HEK293 (cell line): ENCODE data around the gene ATP13A2.

Experiments used
- CTCF ChIA-PET: fragments of 350-600 bp; formaldehyde crosslinking; extraction: SDS; loops from one replicate; lab custom pipeline; 2021; ENCODE audit warnings: antibody characterized with exemption; lab: Yijun Ruan, JAX
- POLR2A ChIA-PET: fragments of 300-600 bp; formaldehyde crosslinking; extraction: SDS; loops from one replicate; lab custom pipeline; 2020; ENCODE audit warnings: antibody characterized with exemption, inconsistent platforms; lab: Yijun Ruan, JAX
- H3K27ac ChIP-seq: fragments of 200-500 bp; sonication (Bioruptor generic); 2 replicates; pipeline ENCODE4 v1.5.1; 2014; ENCODE audit warnings: low read depth, low read length, control low read depth, inconsistent platforms; ENCODE audit errors: extremely low read depth
- H3K36me3 ChIP-seq, 2 experiments: fragments of 200-500 bp in 1 of 2; sonication (Bioruptor generic) in 1 of 2; 1 replicate in 1 of 2; 2 replicates in 1 of 2; pipeline ENCODE4 v1.5.1; 2014 to 2017; ENCODE audit warnings: inconsistent platforms in 2 of 2, low read length in 2 of 2; ENCODE audit not compliant: control insufficient read depth in 2 of 2, insufficient read depth in 1 of 2
- H3K4me1 ChIP-seq: fragments of 200-500 bp; sonication (Bioruptor generic); 2 replicates; pipeline ENCODE4 v1.5.1; 2014; ENCODE audit warnings: mild to moderate bottlenecking, low read length, inconsistent platforms; ENCODE audit not compliant: control insufficient read depth, insufficient read depth
- H3K4me3 ChIP-seq: 2 replicates; pipeline ENCODE4 v1.5.1; 2011; ENCODE audit warnings: low read depth, mild to moderate bottlenecking, control low read depth, low read length, moderate library complexity
- H3K9me3 ChIP-seq: fragments of 200-500 bp; sonication (Bioruptor generic); 2 replicates; pipeline ENCODE4 v1.5.1; 2014; ENCODE audit warnings: low read depth, low read length, inconsistent platforms; ENCODE audit not compliant: control insufficient read depth, insufficient read depth
- GLIS1 ChIP-seq: fragments of 450-650 bp; formaldehyde crosslinking; IDR thresholded peaks from 2 replicates; pipeline ENCODE4 v1.5.1; 2016; ENCODE audit warnings: missing biosample characterization, missing genetic modification characterization
- HOXD13 ChIP-seq: sonication (generic); formaldehyde crosslinking; IDR thresholded peaks from 2 replicates; pipeline ENCODE4 v1.8.0; 2022; ENCODE audit warnings: missing genetic modification reagents, borderline replicate concordance
- MEIS1 ChIP-seq: sonication (generic); formaldehyde crosslinking; IDR thresholded peaks from 2 replicates; pipeline ENCODE4 v1.8.1; 2022; ENCODE audit warnings: missing genetic modification reagents, mild to moderate bottlenecking, borderline replicate concordance
- SCRT1 ChIP-seq: fragments of 450-650 bp; formaldehyde crosslinking; IDR thresholded peaks from 2 replicates; pipeline ENCODE4 v1.5.1; 2016; ENCODE audit warnings: missing biosample characterization, missing genetic modification characterization, borderline replicate concordance
- SCRT2 ChIP-seq: fragments of 450-650 bp; formaldehyde crosslinking; IDR thresholded peaks from 2 replicates; pipeline ENCODE4 v1.5.1; 2016; ENCODE audit warnings: missing biosample characterization, missing genetic modification characterization
- SP3 ChIP-seq: fragments of 450-650 bp; formaldehyde crosslinking; IDR thresholded peaks from 2 replicates; pipeline ENCODE4 v1.5.1; 2016; ENCODE audit warnings: missing biosample characterization, missing genetic modification characterization
- YY1 ChIP-seq: fragments of 450-650 bp; formaldehyde crosslinking; IDR thresholded peaks from 2 replicates; pipeline ENCODE4 v1.5.1; 2018; ENCODE audit warnings: missing biosample characterization, missing genetic modification characterization
- ZBTB7A ChIP-seq: fragments of 450-650 bp; formaldehyde crosslinking; IDR thresholded peaks from 2 replicates; pipeline ENCODE4 v1.5.1; 2016; ENCODE audit warnings: low read depth, missing biosample characterization, missing genetic modification characterization
- ZEB2 ChIP-seq: fragments of 450-650 bp; formaldehyde crosslinking; IDR thresholded peaks from 2 replicates; pipeline ENCODE4 v1.5.1; 2016; ENCODE audit warnings: missing biosample characterization, missing genetic modification characterization
- ZFP3 ChIP-seq: fragments of 450-650 bp; formaldehyde crosslinking; IDR thresholded peaks from 2 replicates; pipeline ENCODE4 v1.5.1; 2016; ENCODE audit warnings: low read depth, missing biosample characterization, missing genetic modification characterization
- ZNF169 ChIP-seq: fragments of 450-650 bp; formaldehyde crosslinking; IDR thresholded peaks from 2 replicates; pipeline ENCODE4 v1.5.1; 2016; ENCODE audit warnings: missing biosample characterization, missing genetic modification characterization
- ZNF174 ChIP-seq: fragments of 450-650 bp; formaldehyde crosslinking; IDR thresholded peaks from 2 replicates; pipeline ENCODE4 v1.5.0; 2017; ENCODE audit warnings: missing biosample characterization, mild to moderate bottlenecking, missing genetic modification characterization
- ZNF202 ChIP-seq: fragments of 450-650 bp; formaldehyde crosslinking; IDR thresholded peaks from 2 replicates; pipeline ENCODE4 v1.5.1; 2016; ENCODE audit warnings: missing biosample characterization, missing genetic modification characterization, borderline replicate concordance
- ZNF23 ChIP-seq: fragments of 450-650 bp; formaldehyde crosslinking; IDR thresholded peaks from 2 replicates; pipeline ENCODE4 v1.5.1; 2016; ENCODE audit warnings: missing biosample characterization, missing genetic modification characterization, borderline replicate concordance
- ZNF341 ChIP-seq: fragments of 450-650 bp; formaldehyde crosslinking; IDR thresholded peaks from 2 replicates; pipeline ENCODE4; 2016; ENCODE audit warnings: low read depth, missing biosample characterization, missing genetic modification characterization
- ZNF529 ChIP-seq: fragments of 450-650 bp; formaldehyde crosslinking; IDR thresholded peaks from 2 replicates; pipeline ENCODE4 v1.5.1; 2017; ENCODE audit warnings: missing genetic modification characterization, missing biosample characterization; ENCODE audit not compliant: insufficient replicate concordance
- ZNF558 ChIP-seq: fragments of 450-650 bp; formaldehyde crosslinking; IDR thresholded peaks from 2 replicates; pipeline ENCODE4 v1.5.1; 2016; ENCODE audit warnings: missing biosample characterization, missing genetic modification characterization
- ZNF571 ChIP-seq: fragments of 450-650 bp; formaldehyde crosslinking; IDR thresholded peaks from 2 replicates; pipeline ENCODE4 v1.5.0; 2017; ENCODE audit warnings: missing biosample characterization, missing genetic modification characterization
- ZNF621 ChIP-seq: fragments of 450-650 bp; formaldehyde crosslinking; IDR thresholded peaks from 2 replicates; pipeline ENCODE4 v1.5.1; 2017; ENCODE audit warnings: missing biosample characterization, missing genetic modification characterization
- ZNF791 ChIP-seq: fragments of 450-650 bp; formaldehyde crosslinking; IDR thresholded peaks from 2 replicates; pipeline ENCODE4 v1.5.1; 2016; ENCODE audit warnings: missing biosample characterization, missing genetic modification characterization
- TF ChIP-seq, protein P1 (sequence below): fragments of 450-650 bp; formaldehyde crosslinking; IDR thresholded peaks from 2 replicates; pipeline ENCODE4 v1.5.1; 2017; ENCODE audit warnings: missing biosample characterization, missing genetic modification characterization
- TF ChIP-seq, protein P2 (sequence below): fragments of 450-650 bp; formaldehyde crosslinking; IDR thresholded peaks from 2 replicates; pipeline ENCODE4 v1.5.1; 2016; ENCODE audit warnings: missing biosample characterization, missing genetic modification characterization
- TF ChIP-seq, protein P3 (sequence below): fragments of 450-650 bp; formaldehyde crosslinking; conservative IDR thresholded peaks from 2 replicates; pipeline ENCODE4 v1.5.1; 2016; ENCODE audit warnings: low read depth, missing biosample characterization, missing genetic modification characterization
- TF ChIP-seq, protein P4 (sequence below): fragments of 450-650 bp; formaldehyde crosslinking; IDR thresholded peaks from 2 replicates; pipeline ENCODE4 v1.5.1; 2016; ENCODE audit warnings: missing biosample characterization, missing genetic modification characterization
- TF ChIP-seq, protein P5 (sequence below): fragments of 450-650 bp; formaldehyde crosslinking; IDR thresholded peaks from 2 replicates; pipeline ENCODE4 v1.5.1; 2016; ENCODE audit warnings: missing biosample characterization, missing genetic modification characterization, borderline replicate concordance
- TF ChIP-seq, protein P6 (sequence below): fragments of 450-650 bp; formaldehyde crosslinking; IDR thresholded peaks from 2 replicates; pipeline ENCODE4 v1.5.1; 2016; ENCODE audit warnings: missing biosample characterization, missing genetic modification characterization
- TF ChIP-seq, protein P7 (sequence below): fragments of 450-650 bp; formaldehyde crosslinking; IDR thresholded peaks from 2 replicates; pipeline ENCODE4 v1.5.1; 2017; ENCODE audit warnings: missing biosample characterization, missing genetic modification characterization

ATP13A2 gene

DNA sequence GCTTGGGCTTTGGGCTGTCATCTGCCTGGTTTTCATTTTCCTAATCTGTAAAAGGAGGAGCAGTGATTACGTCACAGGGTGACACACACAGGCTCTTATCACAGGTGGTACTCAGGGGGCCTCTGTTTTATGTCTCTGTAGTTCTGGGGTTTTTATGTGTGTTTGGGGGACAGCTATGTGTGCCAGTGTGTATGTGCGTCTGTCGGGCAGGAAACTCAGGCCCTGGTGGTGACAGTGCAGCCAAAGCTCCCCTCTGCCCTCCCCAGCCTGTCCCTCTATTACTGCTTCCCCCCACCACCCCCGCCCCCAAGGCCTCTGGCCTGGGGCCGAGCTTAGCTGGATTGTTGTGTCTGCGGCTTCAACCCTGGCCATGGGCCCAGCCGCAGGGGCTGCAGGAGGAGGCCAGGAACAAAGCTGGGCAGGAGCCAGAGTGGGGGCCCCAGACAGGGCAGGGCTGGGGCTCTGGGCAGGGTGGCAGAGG is 44.6 kb downstream of the ATP13A2 start:
- Histone ChIP-seq H3K36me3 (peaks cover 3 to 70% of the 10 kb centered on the region in 2 experiments; a peak in 2 of 3 replicates), H3K4me3 (no peak overlapping the region), H3K27ac (peak overlapping the region; percentile 66), H3K4me1 (peaks cover 8% of the 10 kb centered on the region; the same call in 1 of the 2 replicates), H3K9me3 (no peaks in the 10 kb centered on the region)
- POLR2A ChIA-PET, result interaction anchor here (0.8 to 4.1 kb wide), 10 partner anchors 8 to 346 kb away, joined by 3 to 23 read pairs (median 4); partner anchors contain the start of genes ATP13A2 and MFAP2
- CTCF ChIA-PET, result interaction anchor here (0.8 to 8.7 kb wide), 6 partner anchors 15 to 355 kb away, joined by 3 to 115 read pairs (median 4); no protein-coding TSS in a partner anchor
- TF ChIP-seq ZEB2 (tag by site-specific recombination), result no peak
- no peak for TF ChIP-seq HOXD13 (CRISPR knock-in tag)
- TF ChIP-seq, protein P1, sequence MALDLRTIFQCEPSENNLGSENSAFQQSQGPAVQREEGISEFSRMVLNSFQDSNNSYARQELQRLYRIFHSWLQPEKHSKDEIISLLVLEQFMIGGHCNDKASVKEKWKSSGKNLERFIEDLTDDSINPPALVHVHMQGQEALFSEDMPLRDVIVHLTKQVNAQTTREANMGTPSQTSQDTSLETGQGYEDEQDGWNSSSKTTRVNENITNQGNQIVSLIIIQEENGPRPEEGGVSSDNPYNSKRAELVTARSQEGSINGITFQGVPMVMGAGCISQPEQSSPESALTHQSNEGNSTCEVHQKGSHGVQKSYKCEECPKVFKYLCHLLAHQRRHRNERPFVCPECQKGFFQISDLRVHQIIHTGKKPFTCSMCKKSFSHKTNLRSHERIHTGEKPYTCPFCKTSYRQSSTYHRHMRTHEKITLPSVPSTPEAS, result no peak
- no peak for TF ChIP-seq ZNF169 (tag by site-specific recombination)
- TF ChIP-seq, protein P2, sequence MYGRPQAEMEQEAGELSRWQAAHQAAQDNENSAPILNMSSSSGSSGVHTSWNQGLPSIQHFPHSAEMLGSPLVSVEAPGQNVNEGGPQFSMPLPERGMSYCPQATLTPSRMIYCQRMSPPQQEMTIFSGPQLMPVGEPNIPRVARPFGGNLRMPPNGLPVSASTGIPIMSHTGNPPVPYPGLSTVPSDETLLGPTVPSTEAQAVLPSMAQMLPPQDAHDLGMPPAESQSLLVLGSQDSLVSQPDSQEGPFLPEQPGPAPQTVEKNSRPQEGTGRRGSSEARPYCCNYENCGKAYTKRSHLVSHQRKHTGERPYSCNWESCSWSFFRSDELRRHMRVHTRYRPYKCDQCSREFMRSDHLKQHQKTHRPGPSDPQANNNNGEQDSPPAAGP, result peak; percentile 63; the same call in 1 of the 2 replicates
- TF ChIP-seq ZNF791 (tag by site-specific recombination), result no peak
- 0 out of 2 replicates have a peak, but pooled peaks have one; percentile 20 for TF ChIP-seq SCRT2 (tag by site-specific recombination)
- TF ChIP-seq, protein P3, sequence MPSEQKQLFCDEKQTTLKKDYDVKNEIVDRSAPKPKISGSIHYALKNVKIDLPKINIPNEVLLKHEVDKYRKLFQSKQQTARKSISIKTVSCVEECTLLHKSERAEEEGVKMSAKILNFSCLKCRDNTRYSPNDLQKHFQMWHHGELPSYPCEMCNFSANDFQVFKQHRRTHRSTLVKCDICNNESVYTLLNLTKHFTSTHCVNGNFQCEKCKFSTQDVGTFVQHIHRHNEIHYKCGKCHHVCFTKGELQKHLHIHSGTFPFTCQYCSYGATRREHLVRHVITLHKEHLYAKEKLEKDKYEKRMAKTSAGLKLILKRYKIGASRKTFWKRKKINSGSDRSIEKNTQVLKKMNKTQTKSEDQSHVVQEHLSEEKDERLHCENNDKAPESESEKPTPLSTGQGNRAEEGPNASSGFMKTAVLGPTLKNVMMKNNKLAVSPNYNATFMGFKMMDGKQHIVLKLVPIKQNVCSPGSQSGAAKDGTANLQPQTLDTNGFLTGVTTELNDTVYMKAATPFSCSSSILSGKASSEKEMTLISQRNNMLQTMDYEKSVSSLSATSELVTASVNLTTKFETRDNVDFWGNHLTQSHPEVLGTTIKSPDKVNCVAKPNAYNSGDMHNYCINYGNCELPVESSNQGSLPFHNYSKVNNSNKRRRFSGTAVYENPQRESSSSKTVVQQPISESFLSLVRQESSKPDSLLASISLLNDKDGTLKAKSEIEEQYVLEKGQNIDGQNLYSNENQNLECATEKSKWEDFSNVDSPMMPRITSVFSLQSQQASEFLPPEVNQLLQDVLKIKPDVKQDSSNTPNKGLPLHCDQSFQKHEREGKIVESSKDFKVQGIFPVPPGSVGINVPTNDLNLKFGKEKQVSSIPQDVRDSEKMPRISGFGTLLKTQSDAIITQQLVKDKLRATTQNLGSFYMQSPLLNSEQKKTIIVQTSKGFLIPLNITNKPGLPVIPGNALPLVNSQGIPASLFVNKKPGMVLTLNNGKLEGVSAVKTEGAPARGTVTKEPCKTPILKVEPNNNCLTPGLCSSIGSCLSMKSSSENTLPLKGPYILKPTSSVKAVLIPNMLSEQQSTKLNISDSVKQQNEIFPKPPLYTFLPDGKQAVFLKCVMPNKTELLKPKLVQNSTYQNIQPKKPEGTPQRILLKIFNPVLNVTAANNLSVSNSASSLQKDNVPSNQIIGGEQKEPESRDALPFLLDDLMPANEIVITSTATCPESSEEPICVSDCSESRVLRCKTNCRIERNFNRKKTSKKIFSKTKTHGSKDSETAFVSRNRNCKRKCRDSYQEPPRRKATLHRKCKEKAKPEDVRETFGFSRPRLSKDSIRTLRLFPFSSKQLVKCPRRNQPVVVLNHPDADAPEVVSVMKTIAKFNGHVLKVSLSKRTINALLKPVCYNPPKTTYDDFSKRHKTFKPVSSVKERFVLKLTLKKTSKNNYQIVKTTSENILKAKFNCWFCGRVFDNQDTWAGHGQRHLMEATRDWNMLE (tag by site-specific recombination), result no peak
- no peak for TF ChIP-seq ZNF558 (tag by site-specific recombination)
- TF ChIP-seq ZNF621, result no peak
- TF ChIP-seq ZNF529 (tag by site-specific recombination), result no peak
- TF ChIP-seq YY1 (tag by site-specific recombination), result no peak
- no peak for TF ChIP-seq ZNF341 (tag by site-specific recombination)
- TF ChIP-seq ZNF571 (tag by site-specific recombination), result no peak
- no peak for TF ChIP-seq ZNF174 (tag by site-specific recombination)
- TF ChIP-seq, protein P4, sequence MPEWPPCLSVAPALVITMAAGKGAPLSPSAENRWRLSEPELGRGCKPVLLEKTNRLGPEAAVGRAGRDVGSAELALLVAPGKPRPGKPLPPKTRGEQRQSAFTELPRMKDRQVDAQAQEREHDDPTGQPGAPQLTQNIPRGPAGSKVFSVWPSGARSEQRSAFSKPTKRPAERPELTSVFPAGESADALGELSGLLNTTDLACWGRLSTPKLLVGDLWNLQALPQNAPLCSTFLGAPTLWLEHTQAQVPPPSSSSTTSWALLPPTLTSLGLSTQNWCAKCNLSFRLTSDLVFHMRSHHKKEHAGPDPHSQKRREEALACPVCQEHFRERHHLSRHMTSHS (tag by site-specific recombination), result no peak
- no peak for TF ChIP-seq ZNF202 (tag by site-specific recombination)
- TF ChIP-seq, protein P5, sequence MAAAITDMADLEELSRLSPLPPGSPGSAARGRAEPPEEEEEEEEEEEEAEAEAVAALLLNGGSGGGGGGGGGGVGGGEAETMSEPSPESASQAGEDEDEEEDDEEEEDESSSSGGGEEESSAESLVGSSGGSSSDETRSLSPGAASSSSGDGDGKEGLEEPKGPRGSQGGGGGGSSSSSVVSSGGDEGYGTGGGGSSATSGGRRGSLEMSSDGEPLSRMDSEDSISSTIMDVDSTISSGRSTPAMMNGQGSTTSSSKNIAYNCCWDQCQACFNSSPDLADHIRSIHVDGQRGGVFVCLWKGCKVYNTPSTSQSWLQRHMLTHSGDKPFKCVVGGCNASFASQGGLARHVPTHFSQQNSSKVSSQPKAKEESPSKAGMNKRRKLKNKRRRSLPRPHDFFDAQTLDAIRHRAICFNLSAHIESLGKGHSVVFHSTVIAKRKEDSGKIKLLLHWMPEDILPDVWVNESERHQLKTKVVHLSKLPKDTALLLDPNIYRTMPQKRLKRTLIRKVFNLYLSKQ (tag by site-specific recombination), result no peak
- TF ChIP-seq ZFP3 (tag by site-specific recombination), result no peak
- TF ChIP-seq SCRT1 (tag by site-specific recombination), result no peak
- TF ChIP-seq, protein P6, sequence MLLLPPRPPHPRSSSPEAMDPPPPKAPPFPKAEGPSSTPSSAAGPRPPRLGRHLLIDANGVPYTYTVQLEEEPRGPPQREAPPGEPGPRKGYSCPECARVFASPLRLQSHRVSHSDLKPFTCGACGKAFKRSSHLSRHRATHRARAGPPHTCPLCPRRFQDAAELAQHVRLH, result no peak
- TF ChIP-seq MEIS1, result no peak
- TF ChIP-seq ZBTB7A, result no peak
- no peak for TF ChIP-seq SP3 (tag by site-specific recombination)
- no peak for TF ChIP-seq ZNF23
- TF ChIP-seq, protein P7, sequence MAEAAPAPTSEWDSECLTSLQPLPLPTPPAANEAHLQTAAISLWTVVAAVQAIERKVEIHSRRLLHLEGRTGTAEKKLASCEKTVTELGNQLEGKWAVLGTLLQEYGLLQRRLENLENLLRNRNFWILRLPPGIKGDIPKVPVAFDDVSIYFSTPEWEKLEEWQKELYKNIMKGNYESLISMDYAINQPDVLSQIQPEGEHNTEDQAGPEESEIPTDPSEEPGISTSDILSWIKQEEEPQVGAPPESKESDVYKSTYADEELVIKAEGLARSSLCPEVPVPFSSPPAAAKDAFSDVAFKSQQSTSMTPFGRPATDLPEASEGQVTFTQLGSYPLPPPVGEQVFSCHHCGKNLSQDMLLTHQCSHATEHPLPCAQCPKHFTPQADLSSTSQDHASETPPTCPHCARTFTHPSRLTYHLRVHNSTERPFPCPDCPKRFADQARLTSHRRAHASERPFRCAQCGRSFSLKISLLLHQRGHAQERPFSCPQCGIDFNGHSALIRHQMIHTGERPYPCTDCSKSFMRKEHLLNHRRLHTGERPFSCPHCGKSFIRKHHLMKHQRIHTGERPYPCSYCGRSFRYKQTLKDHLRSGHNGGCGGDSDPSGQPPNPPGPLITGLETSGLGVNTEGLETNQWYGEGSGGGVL, result peak; percentile 98
- TF ChIP-seq GLIS1 (tag by site-specific recombination), result peak; percentile 87
